ENCODE results near the gene LAMA5.

- TF ChIP-seq, protein P1, sequence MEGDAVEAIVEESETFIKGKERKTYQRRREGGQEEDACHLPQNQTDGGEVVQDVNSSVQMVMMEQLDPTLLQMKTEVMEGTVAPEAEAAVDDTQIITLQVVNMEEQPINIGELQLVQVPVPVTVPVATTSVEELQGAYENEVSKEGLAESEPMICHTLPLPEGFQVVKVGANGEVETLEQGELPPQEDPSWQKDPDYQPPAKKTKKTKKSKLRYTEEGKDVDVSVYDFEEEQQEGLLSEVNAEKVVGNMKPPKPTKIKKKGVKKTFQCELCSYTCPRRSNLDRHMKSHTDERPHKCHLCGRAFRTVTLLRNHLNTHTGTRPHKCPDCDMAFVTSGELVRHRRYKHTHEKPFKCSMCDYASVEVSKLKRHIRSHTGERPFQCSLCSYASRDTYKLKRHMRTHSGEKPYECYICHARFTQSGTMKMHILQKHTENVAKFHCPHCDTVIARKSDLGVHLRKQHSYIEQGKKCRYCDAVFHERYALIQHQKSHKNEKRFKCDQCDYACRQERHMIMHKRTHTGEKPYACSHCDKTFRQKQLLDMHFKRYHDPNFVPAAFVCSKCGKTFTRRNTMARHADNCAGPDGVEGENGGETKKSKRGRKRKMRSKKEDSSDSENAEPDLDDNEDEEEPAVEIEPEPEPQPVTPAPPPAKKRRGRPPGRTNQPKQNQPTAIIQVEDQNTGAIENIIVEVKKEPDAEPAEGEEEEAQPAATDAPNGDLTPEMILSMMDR (IDR thresholded peaks at IDR 0.05) = no peak
- TF ChIP-seq POLR2A (IDR thresholded peaks at IDR 0.05) = no peak
Measured at GRCh38 chr20:62321975-62322374, 45.1 kb downstream of the LAMA5 start.

Measured in vagina (tissue), 2 donors.